VCaP (cell line): ENCODE measurements around the gene LRCH4.
A peak's percentile ranks its signal among the peaks of the same experiment; 100 is the strongest.

ENCODE experiments used
- H3K27ac ChIP-seq: fragments of 450-650 bp; 2 replicates; pipeline ENCODE4 v1.5.1; 2017
- CTCF ChIP-seq: fragments of 450-650 bp; conservative IDR thresholded peaks from 2 replicates; pipeline ENCODE4 v1.5.1; 2017; ENCODE audit warnings: mild to moderate bottlenecking, moderate library complexity

Gene LRCH4

GRCh38 chr7:100547872-100548271 lies 38.1 kb downstream of the LRCH4 start:
- H3K27ac ChIP-seq, result peak overlapping the region; percentile 100
- TF ChIP-seq CTCF, result no peak

GRCh38 chr7:100546926-100547800 lies 38.8 kb downstream of the LRCH4 start:
- no peak for TF ChIP-seq CTCF
- peak overlapping the region; percentile 100 for H3K27ac ChIP-seq

GRCh38 chr7:100546129-100546925 lies 39.6 kb downstream of the LRCH4 start:
- peak overlapping the region; percentile 100 for H3K27ac ChIP-seq
- no peak for TF ChIP-seq CTCF

- H3K27ac ChIP-seq, result peak overlapping the region; percentile 100
- TF ChIP-seq CTCF, result no peak
These were observed 40.4 kb downstream of the LRCH4 start for GRCh38 chr7:100545360-100546128.

- peak overlapping the region; percentile 100 for H3K27ac ChIP-seq
- no peak for TF ChIP-seq CTCF
These were observed 41.0 kb downstream of the LRCH4 start for GRCh38 chr7:100544967-100545359.

- peak overlapping the region; percentile 100 for H3K27ac ChIP-seq
These were observed 41.5 kb downstream of the LRCH4 start for GRCh38 chr7:100544386-100544785.

More at GRCh38 chr7:100544386-100544785, 41.5 kb downstream of the LRCH4 start:
- TF ChIP-seq CTCF, result no peak
